ENCODE measurements around the gene ZNF239.

DNA sequence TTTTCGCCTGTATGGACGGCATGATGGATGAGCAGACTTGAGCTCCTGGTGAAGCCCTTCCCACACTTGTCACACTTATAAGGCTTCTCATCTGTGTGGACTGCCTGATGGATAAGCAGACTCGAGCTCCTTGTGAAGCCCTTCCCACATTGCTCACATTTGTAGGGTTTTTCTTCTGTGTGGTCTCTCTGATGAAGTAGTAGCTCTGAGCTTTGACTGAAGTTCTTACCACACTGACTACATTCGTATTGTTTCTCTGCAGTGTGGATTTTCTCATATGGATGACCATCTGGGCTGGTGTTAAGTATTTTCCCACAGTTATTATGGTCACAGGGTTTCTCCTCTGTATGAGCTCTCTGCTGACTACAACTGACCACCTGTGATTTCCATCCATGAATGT, 17.2 kb downstream of the ZNF239 start:
- no peak for TF ChIP-seq CTCF (conservative IDR thresholded peaks at IDR 0.05)
- TF ChIP-seq EZH2 (IDR thresholded peaks at IDR 0.05; ENCODE audit: low read depth), result no peak

Measured in PC-9 (cell line).